ENCODE results near the gene IWS1. TPM values are rescaled to one million over a fixed set of nuclear protein-coding genes. Genes with fewer than 3 reads are reported as not detected.

IWS1 gene
- total and polyA plus RNA-seq, 10 donors = 18.8 to 59.7 (median 43.3) TPM

DNA sequence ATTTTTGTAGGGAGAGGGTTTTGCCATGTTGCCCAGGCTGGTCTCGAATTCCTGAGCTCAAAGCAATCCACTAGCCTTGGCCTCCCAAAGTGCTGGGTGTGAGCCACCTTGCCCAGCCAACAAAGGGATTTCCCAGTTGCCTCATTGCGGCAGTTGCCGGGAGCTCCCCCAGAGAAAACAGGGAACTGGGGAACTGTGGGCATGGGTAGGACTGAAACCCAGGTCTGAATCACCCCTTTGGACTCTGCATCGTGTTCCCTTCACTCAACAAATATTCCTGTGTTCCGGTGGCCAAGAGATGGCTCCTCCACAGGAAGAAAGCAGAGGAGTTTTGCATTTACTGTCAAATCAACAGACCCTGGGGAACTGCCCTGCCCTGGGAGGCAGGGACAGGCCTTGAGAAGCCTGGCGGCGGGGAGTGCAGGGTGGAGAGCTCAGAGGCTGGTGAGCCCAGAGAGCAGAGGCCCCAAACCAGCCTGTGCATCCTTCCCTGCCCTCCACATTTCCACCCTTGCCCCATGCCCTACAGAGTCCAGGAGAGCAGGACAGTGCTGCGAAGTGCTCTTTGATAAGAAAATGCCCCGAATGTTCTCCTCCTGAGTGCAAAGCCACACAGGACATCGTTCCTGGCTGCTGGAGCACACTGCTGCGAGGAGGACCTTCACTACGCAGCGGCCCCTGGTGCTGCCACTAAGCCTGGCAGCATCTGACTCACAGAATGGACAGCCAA is 34.1 kb upstream of the IWS1 start:
- peak; percentile 51 for DNase-seq
- no peak overlapping the region for H3K27ac ChIP-seq
- H3K27me3 ChIP-seq (replicated peaks in 1 of 7) = peaks cover 0 to 13% (median 0%) of the 10 kb centered on the region in 7 donors
- H3K36me3 ChIP-seq = no peaks in the 10 kb centered on the region
- H3K4me3 ChIP-seq = no peak overlapping the region
- intact Hi-C loops (cut with DNase I; ENCODE audit: low total_unique reads) = no loop called here
- peaks cover 0 to 21% (median 5%) of the 10 kb centered on the region in 6 donors for H3K4me1 ChIP-seq
- H3K9me3 ChIP-seq = peaks cover 0 to 21% (median 14%) of the 10 kb centered on the region in 8 donors
- no peak for TF ChIP-seq POLR2A (IDR thresholded peaks at IDR 0.05)
- no peak for TF ChIP-seq POLR2AphosphoS5 (IDR thresholded peaks at IDR 0.05)
- TF ChIP-seq, protein P1, sequence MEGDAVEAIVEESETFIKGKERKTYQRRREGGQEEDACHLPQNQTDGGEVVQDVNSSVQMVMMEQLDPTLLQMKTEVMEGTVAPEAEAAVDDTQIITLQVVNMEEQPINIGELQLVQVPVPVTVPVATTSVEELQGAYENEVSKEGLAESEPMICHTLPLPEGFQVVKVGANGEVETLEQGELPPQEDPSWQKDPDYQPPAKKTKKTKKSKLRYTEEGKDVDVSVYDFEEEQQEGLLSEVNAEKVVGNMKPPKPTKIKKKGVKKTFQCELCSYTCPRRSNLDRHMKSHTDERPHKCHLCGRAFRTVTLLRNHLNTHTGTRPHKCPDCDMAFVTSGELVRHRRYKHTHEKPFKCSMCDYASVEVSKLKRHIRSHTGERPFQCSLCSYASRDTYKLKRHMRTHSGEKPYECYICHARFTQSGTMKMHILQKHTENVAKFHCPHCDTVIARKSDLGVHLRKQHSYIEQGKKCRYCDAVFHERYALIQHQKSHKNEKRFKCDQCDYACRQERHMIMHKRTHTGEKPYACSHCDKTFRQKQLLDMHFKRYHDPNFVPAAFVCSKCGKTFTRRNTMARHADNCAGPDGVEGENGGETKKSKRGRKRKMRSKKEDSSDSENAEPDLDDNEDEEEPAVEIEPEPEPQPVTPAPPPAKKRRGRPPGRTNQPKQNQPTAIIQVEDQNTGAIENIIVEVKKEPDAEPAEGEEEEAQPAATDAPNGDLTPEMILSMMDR (IDR thresholded peaks at IDR 0.05 in 8 of 11, conservative IDR thresholded peaks at IDR 0.05 in 3 of 11) = no peak
- 76 to 87% (median 82%) methylated on average over 12 to 13 of the region's 13 CpGs for WGBS, 5 donors

DNA sequence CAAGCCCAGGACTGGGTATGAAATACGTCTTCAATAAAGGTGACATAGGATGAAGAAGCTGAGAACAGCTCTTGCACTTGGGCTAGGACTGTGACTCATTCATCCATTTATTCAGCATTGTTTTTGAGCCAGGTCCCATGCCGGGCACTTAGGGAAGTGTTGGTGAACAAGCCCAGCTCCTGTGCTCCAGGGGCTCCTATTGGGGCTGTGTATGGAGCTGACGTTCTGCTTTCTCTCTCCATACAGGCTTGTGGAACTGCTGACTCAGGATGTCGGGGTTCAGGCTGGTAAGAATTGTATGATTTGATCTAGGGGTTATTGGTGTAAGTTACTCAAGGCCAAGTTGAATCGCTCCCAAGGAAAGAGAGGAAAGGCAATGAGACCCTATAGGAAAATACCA is 33.2 kb upstream of the IWS1 start:
- TF ChIP-seq POLR2AphosphoS5 (IDR thresholded peaks at IDR 0.05) (no peak), POLR2A (IDR thresholded peaks at IDR 0.05) (no peak)
- TF ChIP-seq, protein P1 (IDR thresholded peaks at IDR 0.05 in 8 of 11, conservative IDR thresholded peaks at IDR 0.05 in 3 of 11) = no peak
- Histone ChIP-seq H3K9me3 (peaks cover 0 to 21% (median 14%) of the 10 kb centered on the region in 8 donors), H3K27ac (no peak overlapping the region), H3K36me3 (no peaks in the 10 kb centered on the region), H3K27me3 (replicated peaks in 1 of 7) (peaks cover 0 to 13% (median 0%) of the 10 kb centered on the region in 7 donors), H3K4me1 (peaks cover 0 to 19% (median 5%) of the 10 kb centered on the region in 6 donors), H3K4me3 (no peak overlapping the region)
- intact Hi-C loops (cut with DNase I; ENCODE audit: low total_unique reads) = no loop called here
- peak; percentile 19 for DNase-seq
- 74 to 91% (median 86%) methylated on average over 5 of the region's 5 CpGs for WGBS, 5 donors

DNA sequence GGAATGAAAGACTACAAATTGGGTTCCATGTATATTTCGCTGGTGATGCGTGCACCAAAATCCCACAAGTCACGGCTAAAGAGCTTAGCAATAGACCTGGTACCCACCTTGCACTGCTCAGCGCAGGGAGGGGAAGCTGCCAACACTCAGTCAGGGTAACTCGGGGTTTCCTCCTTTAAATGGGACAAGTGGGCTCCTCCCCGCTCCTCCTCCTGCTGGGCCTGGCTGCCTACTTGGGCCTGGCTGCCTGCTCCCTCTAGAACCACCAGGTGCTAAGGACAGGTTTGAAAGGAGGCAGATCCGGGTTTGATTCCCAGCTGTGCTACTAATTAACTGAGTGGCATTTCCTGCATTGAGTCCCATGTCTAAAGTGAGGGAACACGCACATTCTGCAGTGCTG is 32.6 kb upstream of the IWS1 start:
- Histone ChIP-seq H3K27ac (no peak overlapping the region), H3K27me3 (replicated peaks in 1 of 7) (peaks cover 0 to 13% (median 0%) of the 10 kb centered on the region in 7 donors), H3K9me3 (peaks cover 0 to 21% (median 14%) of the 10 kb centered on the region in 8 donors), H3K4me1 (peaks cover 0 to 13% (median 5%) of the 10 kb centered on the region in 6 donors), H3K4me3 (no peak overlapping the region), H3K36me3 (no peaks in the 10 kb centered on the region)
- TF ChIP-seq, protein P1 (IDR thresholded peaks at IDR 0.05 in 8 of 11, conservative IDR thresholded peaks at IDR 0.05 in 3 of 11) = no peak
- TF ChIP-seq POLR2A (IDR thresholded peaks at IDR 0.05) (no peak), POLR2AphosphoS5 (IDR thresholded peaks at IDR 0.05) (no peak)
- peak; percentile 28 for DNase-seq
- intact Hi-C loops (cut with DNase I; ENCODE audit: low total_unique reads) = no loop called here
- WGBS, 5 donors = 78 to 92% (median 84%) methylated on average over 7 to 8 of the region's 8 CpGs

DNA sequence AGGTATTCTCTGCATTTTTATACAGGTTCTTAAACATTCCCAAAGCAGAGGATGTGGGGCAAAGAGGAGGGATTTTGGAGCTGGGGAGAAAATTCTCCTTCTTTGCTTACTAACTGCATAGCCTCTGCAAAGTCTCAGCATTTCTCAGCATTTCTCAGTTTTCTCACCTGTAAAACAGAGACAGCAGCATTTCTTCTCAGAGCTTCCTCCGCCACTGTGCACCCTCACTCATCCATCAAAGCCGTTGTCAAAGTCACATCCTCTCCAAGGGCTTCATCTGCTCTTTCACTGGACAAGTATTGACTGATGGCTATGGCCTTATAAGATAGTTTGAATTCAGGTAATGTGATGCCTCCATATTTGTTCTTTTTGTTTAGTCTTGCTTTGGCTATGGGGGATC is 26.6 kb upstream of the IWS1 start:
- no peak overlapping the region for H3K4me3 ChIP-seq
- intact Hi-C loops (cut with DNase I; ENCODE audit: low total_unique reads) = no loop called here
- peaks cover 0 to 4% (median 0%) of the 10 kb centered on the region in 7 donors for H3K27me3 ChIP-seq (replicated peaks in 1 of 7)
- H3K4me1 ChIP-seq = no peaks in the 10 kb centered on the region
- TF ChIP-seq, protein P1 (IDR thresholded peaks at IDR 0.05 in 8 of 11, conservative IDR thresholded peaks at IDR 0.05 in 3 of 11) = no peak
- TF ChIP-seq POLR2AphosphoS5 (IDR thresholded peaks at IDR 0.05) = no peak
- no peak for TF ChIP-seq POLR2A (IDR thresholded peaks at IDR 0.05)
- peak; percentile 7 for DNase-seq
- WGBS, 5 donors = 78 to 82% (median 81%) methylated on average over 2 of the region's 2 CpGs
- H3K9me3 ChIP-seq = peaks cover 0 to 21% (median 14%) of the 10 kb centered on the region in 8 donors
- H3K36me3 ChIP-seq = no peaks in the 10 kb centered on the region
- H3K27ac ChIP-seq = no peak overlapping the region
